GM19455 (cell line): ENCODE results near the gene LRIG1.
A peak's percentile ranks its signal among the peaks of the same experiment; 100 is the strongest.

Experiments
- ATAC-seq: cut with Tn5 transposase; IDR thresholded peaks from one replicate; pipeline ENCODE4 v1.9.1; 2021; ENCODE audit not compliant: unreplicated experiment

LRIG1 gene

DNA sequence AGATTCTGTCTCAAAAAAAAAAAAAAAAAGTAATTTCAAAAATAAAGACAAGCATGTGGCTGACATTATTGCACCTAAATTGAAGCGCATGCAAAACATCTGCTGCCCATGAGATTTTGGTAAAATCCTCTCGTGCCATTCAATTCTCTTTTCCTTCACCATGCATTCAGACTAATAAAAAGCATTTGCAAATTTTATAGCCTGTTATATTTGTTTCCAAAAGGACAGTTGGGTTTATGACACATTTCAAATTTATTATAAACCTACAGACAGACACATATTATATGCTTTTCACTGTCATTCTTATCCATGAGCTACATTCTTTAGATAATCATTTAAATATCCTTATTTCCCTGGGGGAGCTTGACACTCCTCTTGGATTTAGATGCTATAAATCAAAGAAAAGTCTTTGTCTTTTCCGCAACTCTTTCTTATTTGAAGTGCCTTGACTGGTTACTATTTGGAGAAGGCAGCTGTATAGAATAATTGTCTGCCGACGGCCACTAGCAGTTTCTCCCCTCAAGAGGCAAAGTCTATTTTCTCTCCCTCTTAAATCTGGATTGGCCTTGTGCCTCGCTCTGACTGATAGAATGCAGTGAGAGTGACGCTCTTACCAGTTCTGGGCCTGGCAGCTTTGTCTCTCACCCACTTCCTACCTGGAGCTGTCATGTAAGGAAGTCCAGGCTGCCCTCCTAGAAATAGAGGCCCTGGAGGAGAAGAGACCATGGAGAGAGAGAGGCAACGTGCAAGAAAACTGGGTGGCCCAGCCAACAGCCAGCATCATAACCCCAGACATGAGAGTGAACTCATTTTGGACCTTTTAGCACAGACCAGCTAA lies 6.8 kb upstream of the LRIG1 start:
- no peak for ATAC-seq

DNA sequence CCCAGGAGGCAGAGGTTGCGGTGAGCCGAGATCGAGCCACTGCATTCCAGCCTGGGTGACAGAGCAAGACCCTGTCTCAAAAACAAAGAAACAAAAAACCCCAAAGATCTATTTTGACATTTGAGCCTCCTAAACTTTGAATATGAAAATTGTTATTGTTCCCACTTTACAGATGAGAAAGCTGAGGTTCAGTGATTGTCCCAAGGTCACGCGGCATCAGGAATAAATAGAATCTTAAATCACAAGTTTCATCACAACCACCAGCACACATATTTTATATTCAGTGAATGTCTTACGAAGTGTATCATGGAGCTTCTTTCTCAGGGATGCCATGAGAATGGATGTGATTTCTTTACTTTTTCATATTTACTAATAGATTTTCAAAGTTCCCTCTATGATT lies 5.3 kb upstream of the LRIG1 start:
- no peak for ATAC-seq

DNA sequence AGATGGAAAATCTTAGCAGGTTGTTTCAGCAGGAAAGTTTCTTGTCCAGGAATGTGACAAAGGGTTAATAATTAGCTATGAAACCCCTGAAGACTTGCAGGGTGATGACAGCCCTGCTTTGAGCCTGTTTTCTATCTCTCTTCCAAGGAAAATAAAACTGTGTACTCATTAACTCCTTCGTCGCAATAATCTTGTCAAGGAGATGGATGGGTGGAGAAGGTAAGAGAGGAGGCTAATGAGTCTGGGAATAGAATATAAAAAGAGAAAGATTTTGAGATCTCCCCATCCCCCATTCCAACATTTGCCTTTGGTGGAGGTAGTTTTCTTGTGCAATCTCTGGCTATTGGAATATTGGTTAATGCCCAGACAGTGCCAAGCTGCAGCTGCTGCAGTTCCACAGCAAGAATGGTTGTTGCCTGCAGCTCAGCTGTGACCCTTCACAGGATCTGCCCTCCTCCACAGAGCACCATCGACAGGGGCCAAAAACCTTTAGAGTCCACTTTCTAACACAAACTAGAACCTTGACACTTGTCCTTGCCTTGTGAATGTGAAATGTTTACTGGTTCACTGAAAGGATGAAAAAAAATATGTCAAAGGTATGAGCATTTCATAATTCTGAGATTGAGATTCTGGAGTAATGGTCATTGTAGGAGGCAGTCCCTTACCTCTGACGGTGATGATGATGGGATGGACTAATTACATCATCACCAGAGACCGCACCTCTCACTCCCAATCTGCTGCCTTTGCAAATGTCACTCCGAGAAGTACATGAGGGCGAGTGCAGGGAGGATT lies 4.2 kb upstream of the LRIG1 start:
- no peak for ATAC-seq

DNA sequence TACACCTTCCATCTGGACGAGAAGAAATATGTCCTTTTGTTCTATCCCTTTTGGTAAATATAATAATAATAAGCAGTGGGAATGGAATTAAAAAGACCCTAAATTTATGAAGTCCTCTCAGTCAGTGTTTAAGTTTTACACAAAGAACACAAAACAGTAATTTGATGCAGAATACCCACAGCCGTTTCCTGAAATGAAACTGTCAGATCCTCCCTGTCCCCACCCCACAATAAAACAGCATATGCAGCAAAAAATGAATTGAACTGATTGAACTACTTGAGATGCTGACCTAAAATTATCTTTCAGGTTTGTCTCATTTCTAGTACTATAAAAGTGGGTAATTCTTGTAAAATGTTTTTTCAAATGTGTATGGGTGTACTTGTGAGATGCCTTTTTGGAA lies 2.2 kb upstream of the LRIG1 start:
- ATAC-seq, result no peak

GRCh38 chr3:66502245-66502874 lies 1.5 kb upstream of the LRIG1 start:
- no peak for ATAC-seq

DNA sequence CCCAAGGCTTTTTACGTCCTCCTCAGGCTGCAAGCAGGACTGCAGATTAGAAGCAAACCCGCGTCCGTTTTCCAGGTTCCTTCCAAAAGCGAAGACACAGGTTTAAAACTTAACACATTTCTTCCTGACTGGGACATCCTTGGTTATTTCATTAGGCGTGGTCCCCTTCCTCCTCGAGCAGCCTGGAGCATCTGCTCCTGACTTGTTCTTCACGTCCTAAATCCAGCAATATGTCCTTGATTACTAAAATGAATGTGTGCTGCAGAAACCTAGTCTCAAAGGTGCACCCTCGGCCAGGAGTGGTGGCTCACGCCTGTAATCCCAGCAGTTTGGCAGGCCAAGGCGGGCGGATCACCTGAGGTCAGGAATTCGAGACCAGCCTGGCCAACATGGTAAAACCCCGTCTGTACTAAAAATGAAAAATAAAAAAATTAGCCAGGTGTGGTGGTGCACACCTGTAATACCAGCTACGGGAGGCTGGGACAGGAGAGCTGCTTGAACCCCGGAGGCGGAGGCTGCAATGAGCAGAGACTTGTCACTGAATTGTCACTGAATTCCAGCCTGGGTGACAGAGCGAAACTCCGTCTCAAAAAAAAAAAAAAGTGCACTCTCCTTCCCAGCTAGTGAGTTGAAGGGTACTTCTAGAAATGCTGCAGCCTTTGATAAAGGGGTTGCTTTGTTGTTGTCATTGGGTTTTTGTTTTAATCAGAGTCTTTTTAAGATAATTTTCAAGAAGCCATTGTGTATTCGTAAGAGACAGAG lies 842 bp upstream of the LRIG1 start:
- ATAC-seq, result no peak

- peak; percentile 28 for ATAC-seq
Observed at GRCh38 chr3:66499881-66500575, 794 bp downstream of the LRIG1 start.

GRCh38 chr3:66498687-66499621 lies 1.9 kb downstream of the LRIG1 start:
- ATAC-seq, result no peak

GRCh38 chr3:66497985-66498671 lies 2.7 kb downstream of the LRIG1 start:
- no peak for ATAC-seq

- ATAC-seq, result no peak
Observed at GRCh38 chr3:66497288-66497984, 3.4 kb downstream of the LRIG1 start.

DNA sequence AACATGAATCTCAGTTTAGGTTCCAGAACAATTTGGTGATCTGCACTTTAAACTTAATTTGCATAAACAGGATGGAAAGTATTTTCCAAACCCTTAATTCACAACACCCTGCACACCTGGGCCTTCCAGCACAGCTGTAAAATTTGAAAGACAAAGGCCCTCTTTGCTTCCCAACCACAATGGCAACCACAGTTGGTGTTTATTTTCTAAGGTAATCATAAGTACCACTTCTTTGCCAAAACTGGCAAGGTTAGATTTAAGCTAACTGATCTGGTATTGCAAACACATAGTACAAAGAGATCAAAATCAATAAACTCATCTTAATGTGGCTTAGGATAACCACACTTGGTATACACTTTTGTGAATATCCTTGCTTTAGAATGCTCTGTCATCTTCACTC lies 4.1 kb downstream of the LRIG1 start:
- ATAC-seq, result no peak

- no peak for ATAC-seq
Observed at GRCh38 chr3:66496301-66496700, 4.5 kb downstream of the LRIG1 start.

DNA sequence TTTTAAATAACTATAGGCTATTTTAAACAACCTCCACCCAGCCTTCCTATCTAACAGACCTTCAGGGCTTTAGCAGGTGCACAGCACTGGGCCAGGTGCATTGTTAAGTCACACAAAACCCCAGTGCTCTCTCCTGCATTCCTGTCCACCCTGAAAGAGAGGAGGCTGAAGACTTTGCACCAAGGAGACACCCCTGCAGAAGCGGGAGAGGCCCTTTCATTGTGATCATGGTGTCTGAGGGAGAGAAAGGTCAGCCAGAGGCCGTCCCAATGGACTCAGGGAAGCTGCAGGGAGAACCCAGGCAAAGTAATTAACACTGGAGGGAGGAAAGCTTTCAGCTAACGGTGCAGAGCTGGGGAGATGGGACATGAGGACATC lies 5.2 kb downstream of the LRIG1 start:
- ATAC-seq, result no peak

DNA sequence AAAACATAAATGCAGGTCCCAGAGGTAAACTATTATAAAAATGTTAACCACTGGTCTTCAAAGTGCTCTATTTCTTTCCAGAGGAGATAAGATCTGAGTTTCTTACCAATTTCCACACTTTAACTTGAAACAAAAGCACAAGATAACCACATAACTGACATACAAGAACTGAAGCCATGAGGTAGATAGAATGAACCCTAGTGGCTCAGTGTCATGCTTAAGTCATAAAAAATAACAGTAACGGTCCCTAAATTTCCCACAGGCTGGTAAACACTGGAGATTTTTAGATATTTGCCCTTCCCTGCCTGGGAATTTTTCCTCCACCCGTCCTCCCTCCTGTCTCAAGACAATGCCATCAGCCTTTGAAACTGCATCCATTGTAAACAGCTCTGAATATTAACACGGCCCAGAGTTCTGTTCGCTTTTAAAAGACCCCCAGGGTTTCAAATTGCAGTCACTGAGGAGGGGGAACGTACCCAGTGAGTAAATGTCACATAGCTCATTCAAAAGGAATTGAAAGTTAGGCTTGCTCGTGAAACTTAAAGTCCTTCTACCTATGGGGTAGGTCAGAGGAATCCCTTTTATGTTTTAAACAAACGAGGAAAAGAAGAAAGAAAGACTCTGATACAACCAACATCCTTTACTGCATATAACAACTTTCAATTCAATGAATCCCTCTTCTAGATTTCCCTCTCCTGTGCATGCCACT lies 5.7 kb downstream of the LRIG1 start:
- ATAC-seq, result no peak

GRCh38 chr3:66493458-66494099 lies 7.2 kb downstream of the LRIG1 start:
- no peak for ATAC-seq

GRCh38 chr3:66492672-66493071 lies 8.2 kb downstream of the LRIG1 start:
- ATAC-seq, result no peak

DNA sequence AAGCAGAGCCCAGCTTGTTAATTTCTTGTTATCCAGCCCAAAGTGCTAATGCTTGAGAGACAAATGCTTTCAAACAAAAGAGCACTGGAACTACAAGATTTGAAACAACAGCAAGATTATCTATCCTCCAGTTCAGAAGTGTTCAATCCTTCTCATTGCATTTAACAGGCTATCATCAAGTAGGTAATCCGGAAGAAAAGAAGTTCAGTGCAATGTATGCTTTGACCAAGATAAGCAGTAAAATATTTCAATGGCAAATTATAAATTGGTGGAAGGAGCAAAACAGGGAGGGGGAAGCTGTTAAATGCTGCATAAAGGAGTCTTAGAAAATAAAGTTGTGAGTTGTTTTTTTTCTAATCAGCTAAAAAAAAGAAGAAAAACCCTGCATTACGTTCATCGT lies 8.8 kb downstream of the LRIG1 start:
- no peak for ATAC-seq
